SK-N-SH treated with all-trans-retinoic acid at 6 μM for 48 hours (cell line): Measurements from ENCODE around the gene PLCB4.

Experiments
- ATAC-seq: fragments of 200-7000 bp; cut with Tn5 transposase; 3 replicates; pipeline ENCODE4 v1.9.1; 2020; ENCODE audit warnings: mild to moderate bottlenecking, moderate library complexity
- ARNTL ChIP-seq: fragments of 450-650 bp; formaldehyde crosslinking; IDR thresholded peaks from 2 replicates; pipeline ENCODE4 v1.5.0; 2020; ENCODE audit warnings: low read depth, mild to moderate bottlenecking, moderate library complexity, borderline replicate concordance
- CREB5 ChIP-seq: fragments of 250-450 bp; sonication (Bioruptor Pico); IDR thresholded peaks from 2 replicates; pipeline ENCODE4 v1.5.1; 2020; ENCODE audit warnings: low read depth, mild to moderate bottlenecking, moderate library complexity
- CSDC2 ChIP-seq: fragments of 250-450 bp; sonication (Bioruptor Pico); IDR thresholded peaks from 2 replicates; pipeline ENCODE4 v1.5.0; 2020; ENCODE audit warnings: mild to moderate bottlenecking, moderate library complexity
- CSRNP3 ChIP-seq: fragments of 250-450 bp; sonication (Bioruptor Pico); IDR thresholded peaks from 2 replicates; pipeline ENCODE4 v1.5.1; 2021; ENCODE audit warnings: mild to moderate bottlenecking, moderate library complexity
- ESRRG ChIP-seq: fragments of 250-450 bp; sonication (Bioruptor Pico); IDR thresholded peaks from 2 replicates; pipeline ENCODE4 v1.6.1; 2021; ENCODE audit warnings: mild to moderate bottlenecking
- GLIS3 ChIP-seq: fragments of 250-450 bp; sonication (Bioruptor Pico); IDR thresholded peaks from 2 replicates; pipeline ENCODE4 v1.5.0; 2020; ENCODE audit warnings: mild to moderate bottlenecking, moderate library complexity
- OSR1 ChIP-seq: fragments of 250-450 bp; sonication (Bioruptor Pico); IDR thresholded peaks from 2 replicates; pipeline ENCODE4 v1.8.0; 2022; ENCODE audit warnings: moderate library complexity, mild to moderate bottlenecking, inconsistent platforms
- PATZ1 ChIP-seq: fragments of 250-450 bp; sonication (Bioruptor Pico); IDR thresholded peaks from 2 replicates; pipeline ENCODE4 v1.8.0; 2020; ENCODE audit warnings: mild to moderate bottlenecking, moderate library complexity, borderline replicate concordance
- RARB ChIP-seq: fragments of 250-450 bp; sonication (Bioruptor Pico); IDR thresholded peaks from 2 replicates; pipeline ENCODE4 v1.8.0; 2021; ENCODE audit warnings: mild to moderate bottlenecking, moderate library complexity
- SNAI2 ChIP-seq: fragments of 250-450 bp; sonication (Bioruptor Pico); IDR thresholded peaks from 2 replicates; pipeline ENCODE4 v1.5.0; 2020; ENCODE audit warnings: mild to moderate bottlenecking, moderate library complexity
- TCF4 ChIP-seq: fragments of 250-450 bp; sonication (Bioruptor Pico); IDR thresholded peaks from 2 replicates; pipeline ENCODE4 v1.8.0; 2021; ENCODE audit warnings: mild to moderate bottlenecking, moderate library complexity, borderline replicate concordance
- TSHZ2 ChIP-seq: fragments of 250-450 bp; sonication (Bioruptor Pico); IDR thresholded peaks from 2 replicates; pipeline ENCODE4 v1.5.0; 2020; ENCODE audit warnings: mild to moderate bottlenecking, moderate library complexity
- ZC3H10 ChIP-seq: fragments of 250-450 bp; sonication (Bioruptor Pico); IDR thresholded peaks from 2 replicates; pipeline ENCODE4 v1.5.1; 2021; ENCODE audit warnings: mild to moderate bottlenecking, moderate library complexity
- ZFP3 ChIP-seq: fragments of 250-450 bp; sonication (Bioruptor Pico); IDR thresholded peaks from 2 replicates; pipeline ENCODE4 v1.5.0; 2020; ENCODE audit warnings: mild to moderate bottlenecking, moderate library complexity
- ZFP30 ChIP-seq: fragments of 450-650 bp; formaldehyde crosslinking; IDR thresholded peaks from 2 replicates; pipeline ENCODE4 v1.5.0; 2022; ENCODE audit warnings: mild to moderate bottlenecking, moderate library complexity
- ZNF565 ChIP-seq: fragments of 450-650 bp; formaldehyde crosslinking; conservative IDR thresholded peaks from 2 replicates; pipeline ENCODE4 v1.5.0; 2020; ENCODE audit warnings: low read depth, mild to moderate bottlenecking, moderate library complexity
- ZNF70 ChIP-seq: fragments of 450-650 bp; formaldehyde crosslinking; IDR thresholded peaks from 2 replicates; pipeline ENCODE4 v1.5.0; 2020; ENCODE audit warnings: mild to moderate bottlenecking, moderate library complexity
- ZNF8 ChIP-seq: fragments of 450-650 bp; formaldehyde crosslinking; IDR thresholded peaks from 2 replicates; pipeline ENCODE4 v1.5.0; 2020; ENCODE audit warnings: mild to moderate bottlenecking, moderate library complexity

The PLCB4 gene

GRCh38 chr20:9078826-9079731 is 10.2 kb downstream of the PLCB4 start:
- no peak for TF ChIP-seq CSRNP3 (CRISPR knock-in tag)
- no peak for ATAC-seq

- no peak for ATAC-seq
- no peak for TF ChIP-seq ESRRG (CRISPR knock-in tag)
- TF ChIP-seq ZFP3 (CRISPR knock-in tag): no peak
- TF ChIP-seq SNAI2: no peak
- TF ChIP-seq ZNF70 (CRISPR knock-in tag): no peak
- TF ChIP-seq TCF4 (CRISPR knock-in tag): no peak
- no peak for TF ChIP-seq ZNF565 (CRISPR knock-in tag)
- no peak for TF ChIP-seq GLIS3
Measured at GRCh38 chr20:9081423-9081966, 12.6 kb downstream of the PLCB4 start.

GRCh38 chr20:9082741-9083140 is 13.9 kb downstream of the PLCB4 start:
- no peak for ATAC-seq
- TF ChIP-seq TCF4 (CRISPR knock-in tag) (no peak), ZFP30 (CRISPR knock-in tag) (no peak), RARB (CRISPR knock-in tag) (no peak), PATZ1 (CRISPR knock-in tag) (no peak), ZFP3 (CRISPR knock-in tag) (no peak), OSR1 (CRISPR knock-in tag) (no peak), TSHZ2 (CRISPR knock-in tag) (no peak), ZC3H10 (CRISPR knock-in tag) (no peak), CSRNP3 (CRISPR knock-in tag) (no peak), CREB5 (CRISPR knock-in tag) (no peak), CSDC2 (CRISPR knock-in tag) (no peak), SNAI2 (no peak), ZNF8 (CRISPR knock-in tag) (no peak), ESRRG (CRISPR knock-in tag) (no peak), ARNTL (no peak)
